ENCODE data around the gene SRMS.
A peak's percentile ranks its signal among the peaks of the same experiment; 100 is the strongest.

Gene SRMS

DNA sequence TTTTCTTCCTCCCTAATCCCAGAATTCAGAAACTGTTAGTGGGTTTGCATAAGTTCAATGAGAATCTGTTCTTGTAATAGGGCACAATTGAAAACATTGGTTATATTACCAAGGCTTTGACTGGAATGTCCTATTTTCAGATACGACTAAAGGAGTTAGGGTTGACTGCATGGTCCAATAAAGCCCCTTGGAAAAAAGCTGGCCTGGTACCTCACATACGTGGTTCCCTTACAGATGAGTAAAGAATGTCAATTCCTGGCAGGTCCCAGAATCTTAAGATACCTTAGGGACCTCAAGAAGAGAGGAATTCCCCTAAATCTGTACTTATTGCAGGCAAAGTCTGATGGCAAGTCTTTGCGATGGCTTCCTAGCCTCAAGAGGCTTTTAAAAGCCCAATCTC is 22.4 kb downstream of the SRMS start:
- H3K79me2 ChIP-seq (ENCODE audit: control insufficient read depth, insufficient read depth, low read length, unreplicated experiment): peaks cover 17% of the 10 kb centered on the region
- H3K27ac ChIP-seq (ENCODE audit: low read depth, low read length): no peak overlapping the region
- H3K4me3 ChIP-seq (ENCODE audit: low read depth, low read length): no peak overlapping the region
- H3K27me3 ChIP-seq (ENCODE audit: insufficient read depth, low read length): no peaks in the 10 kb centered on the region
- peaks cover 4% of the 10 kb centered on the region for H3K4me1 ChIP-seq (ENCODE audit: control insufficient read depth, insufficient read depth, low read length, unreplicated experiment)
- peaks cover 19% of the 10 kb centered on the region for H3K36me3 ChIP-seq (ENCODE audit: insufficient read depth, low read length)
- no peak overlapping the region for H2AFZ ChIP-seq (ENCODE audit: low read length, unreplicated experiment)

DNA sequence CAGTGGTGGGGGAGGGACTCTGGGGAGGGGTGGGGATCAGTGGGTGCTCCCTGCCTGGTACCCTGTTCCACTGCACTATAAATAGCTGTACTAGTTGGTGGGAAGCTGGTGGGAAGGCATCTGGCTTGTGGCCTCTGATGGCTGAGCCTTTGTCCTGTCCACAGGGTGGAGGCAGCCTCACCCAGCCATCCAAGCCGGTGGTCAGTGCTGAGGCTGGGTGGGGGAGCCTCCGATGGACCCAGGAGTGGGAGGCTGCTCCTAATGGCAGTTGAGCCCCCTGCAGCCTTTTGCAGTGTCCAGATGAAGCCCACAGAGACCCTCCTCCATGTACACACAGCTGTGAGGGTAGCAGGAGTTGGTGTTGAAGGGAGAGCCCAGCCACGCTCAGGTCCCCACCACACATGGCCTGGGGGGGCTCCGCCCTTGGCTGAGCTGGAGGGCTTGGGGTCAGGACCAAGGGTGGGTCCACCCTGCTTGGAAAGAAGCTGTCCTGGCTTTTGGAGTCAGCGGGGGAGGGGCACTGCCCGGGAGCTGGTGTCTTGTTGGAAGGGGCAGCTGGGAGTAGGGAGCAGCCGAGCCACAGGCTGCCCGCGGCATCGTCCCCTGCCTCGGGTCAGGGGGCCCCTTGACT is 24.5 kb downstream of the SRMS start:
- Histone ChIP-seq H3K4me3 (ENCODE audit: low read depth, low read length) (no peak overlapping the region; the same call in 1 of the 2 replicates), H3K27ac (ENCODE audit: low read depth, low read length) (no peak overlapping the region), H3K4me1 (ENCODE audit: control insufficient read depth, insufficient read depth, low read length, unreplicated experiment) (peaks cover 4% of the 10 kb centered on the region), H3K27me3 (ENCODE audit: insufficient read depth, low read length) (no peaks in the 10 kb centered on the region), H3K79me2 (ENCODE audit: control insufficient read depth, insufficient read depth, low read length, unreplicated experiment) (peaks cover 17% of the 10 kb centered on the region), H3K36me3 (ENCODE audit: insufficient read depth, low read length) (peaks cover 19% of the 10 kb centered on the region), H2AFZ (ENCODE audit: low read length, unreplicated experiment) (no peak overlapping the region)

DNA sequence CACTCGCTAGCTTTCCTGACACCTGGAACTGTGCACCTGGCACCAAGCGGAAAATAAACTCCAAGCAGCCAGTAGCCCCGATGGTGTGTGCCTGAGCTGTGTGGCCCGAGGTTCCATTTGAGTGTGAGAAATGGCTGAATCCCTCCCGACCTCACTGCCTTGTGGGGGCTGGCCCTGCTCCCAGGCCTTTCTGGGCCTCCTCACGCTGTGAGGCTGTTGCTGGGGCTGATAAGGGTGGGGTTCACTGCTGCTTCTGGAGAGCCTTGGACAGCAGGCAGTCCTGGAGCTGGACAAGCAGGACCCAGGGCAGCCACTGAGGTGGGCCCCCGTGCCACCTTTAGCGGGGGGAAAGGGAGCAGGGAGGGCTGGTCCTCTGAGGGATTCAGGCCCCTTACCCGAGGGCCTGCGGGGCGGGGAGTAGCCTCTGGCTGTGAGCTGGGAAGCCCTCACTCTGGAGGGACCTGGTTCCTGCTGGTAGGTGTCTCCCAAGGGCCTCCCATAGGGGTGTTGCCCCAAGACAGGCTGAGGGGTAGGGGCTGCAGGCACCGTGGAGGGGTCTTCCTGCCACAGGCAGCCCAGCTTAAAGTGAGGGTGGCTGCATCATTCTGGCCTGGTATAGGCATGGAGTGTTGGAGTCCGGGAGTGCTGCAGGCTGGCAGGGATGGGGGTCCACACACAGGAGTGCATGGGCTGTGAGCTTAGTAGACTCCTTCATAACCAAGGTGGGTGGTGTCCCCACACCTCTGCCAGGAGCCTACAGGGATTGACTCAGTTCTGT is 25.3 kb downstream of the SRMS start:
- H3K4me1 ChIP-seq (ENCODE audit: control insufficient read depth, insufficient read depth, low read length, unreplicated experiment): peaks cover 4% of the 10 kb centered on the region
- H3K4me3 ChIP-seq (ENCODE audit: low read depth, low read length): peak overlapping the region; percentile 98
- H3K27ac ChIP-seq (ENCODE audit: low read depth, low read length): no peak overlapping the region
- H3K27me3 ChIP-seq (ENCODE audit: insufficient read depth, low read length): no peaks in the 10 kb centered on the region
- H3K36me3 ChIP-seq (ENCODE audit: insufficient read depth, low read length): peaks cover 19% of the 10 kb centered on the region
- H3K79me2 ChIP-seq (ENCODE audit: control insufficient read depth, insufficient read depth, low read length, unreplicated experiment): peaks cover 17% of the 10 kb centered on the region
- H2AFZ ChIP-seq (ENCODE audit: low read length, unreplicated experiment): no peak overlapping the region

DNA sequence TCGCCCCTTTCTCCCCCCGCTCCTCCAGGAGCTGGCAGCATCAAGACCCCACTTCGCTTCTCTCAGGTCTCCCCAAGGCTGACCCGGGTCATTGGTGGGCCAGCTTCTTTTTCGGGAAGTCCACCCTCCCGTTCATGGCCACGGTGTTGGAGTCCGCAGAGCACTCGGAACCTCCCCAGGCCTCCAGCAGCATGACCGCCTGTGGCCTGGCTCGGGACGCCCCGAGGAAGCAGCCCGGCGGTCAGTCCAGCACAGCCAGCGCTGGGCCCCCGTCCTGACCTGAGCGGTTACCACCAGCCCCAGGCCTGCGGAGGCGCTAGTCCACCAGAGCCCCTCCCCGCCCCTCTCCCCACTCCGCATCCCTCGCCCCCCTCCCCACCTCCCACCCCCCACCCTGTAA is 25.9 kb downstream of the SRMS start:
- peaks cover 4% of the 10 kb centered on the region for H3K4me1 ChIP-seq (ENCODE audit: control insufficient read depth, insufficient read depth, low read length, unreplicated experiment)
- no peak overlapping the region for H2AFZ ChIP-seq (ENCODE audit: low read length, unreplicated experiment)
- H3K4me3 ChIP-seq (ENCODE audit: low read depth, low read length): peak overlapping the region; percentile 98
- no peaks in the 10 kb centered on the region for H3K27me3 ChIP-seq (ENCODE audit: insufficient read depth, low read length)
- peaks cover 17% of the 10 kb centered on the region for H3K79me2 ChIP-seq (ENCODE audit: control insufficient read depth, insufficient read depth, low read length, unreplicated experiment)
- H3K36me3 ChIP-seq (ENCODE audit: insufficient read depth, low read length): peaks cover 19% of the 10 kb centered on the region
- H3K27ac ChIP-seq (ENCODE audit: low read depth, low read length): no peak overlapping the region

DNA sequence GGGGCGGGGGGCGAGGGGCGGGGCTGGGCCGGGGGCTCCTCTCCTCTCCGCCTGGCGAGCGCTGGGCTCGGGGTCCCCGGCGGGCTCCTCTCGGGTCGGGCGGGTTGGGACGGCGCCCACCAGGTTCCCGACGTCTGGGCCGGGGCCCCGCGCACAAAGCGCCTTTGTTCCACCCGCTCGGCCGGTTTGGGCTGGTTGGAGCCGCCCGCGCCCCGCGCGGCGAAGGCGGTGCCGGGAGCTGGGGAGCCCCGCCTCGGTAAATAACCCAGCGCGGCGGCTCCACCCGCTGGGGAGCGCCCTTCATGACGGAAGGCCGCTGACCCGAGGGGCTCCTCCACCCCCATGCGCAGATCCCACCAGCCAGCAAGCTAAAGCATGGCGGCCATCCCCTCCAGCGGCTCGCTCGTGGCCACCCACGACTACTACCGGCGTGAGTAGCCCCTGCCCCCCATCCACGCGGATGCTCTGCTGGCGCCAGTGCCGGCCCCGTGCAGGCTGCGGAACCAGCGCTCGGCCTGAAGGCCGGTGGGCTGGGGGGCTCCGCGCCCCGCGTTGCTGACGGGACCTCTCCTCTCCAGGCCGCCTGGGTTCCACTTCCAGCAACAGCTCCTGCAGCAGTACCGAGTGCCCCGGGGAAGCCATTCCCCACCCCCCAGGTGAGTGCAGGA is 26.5 kb downstream of the SRMS start:
- H2AFZ ChIP-seq (ENCODE audit: low read length, unreplicated experiment): no peak overlapping the region
- no peaks in the 10 kb centered on the region for H3K27me3 ChIP-seq (ENCODE audit: insufficient read depth, low read length)
- H3K79me2 ChIP-seq (ENCODE audit: control insufficient read depth, insufficient read depth, low read length, unreplicated experiment): peaks cover 17% of the 10 kb centered on the region
- H3K4me3 ChIP-seq (ENCODE audit: low read depth, low read length): peak overlapping the region; percentile 98
- H3K27ac ChIP-seq (ENCODE audit: low read depth, low read length): peak overlapping the region; percentile 83
- H3K4me1 ChIP-seq (ENCODE audit: control insufficient read depth, insufficient read depth, low read length, unreplicated experiment): peaks cover 4% of the 10 kb centered on the region
- peaks cover 19% of the 10 kb centered on the region for H3K36me3 ChIP-seq (ENCODE audit: insufficient read depth, low read length)

DNA sequence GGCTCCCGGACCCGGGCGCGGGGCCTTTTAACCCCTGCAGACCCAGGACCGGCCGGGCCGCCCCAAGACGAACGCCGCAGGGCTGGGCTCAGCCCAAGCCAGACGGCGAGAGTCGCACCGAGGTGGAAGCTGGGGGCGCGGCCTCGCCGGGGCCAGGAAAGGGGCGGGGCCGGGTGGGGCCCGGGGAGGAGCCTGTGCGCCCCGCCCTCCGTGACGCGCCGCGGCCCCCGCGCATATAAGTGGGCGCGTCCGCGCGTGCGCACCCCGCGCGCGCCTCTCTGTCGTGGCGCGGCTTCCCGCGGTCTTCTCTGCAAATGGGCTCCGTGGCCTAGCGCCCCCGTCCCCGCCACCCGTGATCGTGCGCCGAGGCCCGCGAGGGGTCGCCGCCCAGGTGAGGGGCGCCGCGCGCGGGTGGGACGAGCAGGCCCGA is 27.0 kb downstream of the SRMS start, which contains the start of gene PPDPF:
TSS of gene PPDPF (plus strand) at position 262 of the 430 bp plus-strand sequence. CDS start 544 bp downstream, outside the sequence.
- H3K36me3 ChIP-seq (ENCODE audit: insufficient read depth, low read length): peaks cover 19% of the 10 kb centered on the region
- H3K27me3 ChIP-seq (ENCODE audit: insufficient read depth, low read length): no peaks in the 10 kb centered on the region
- peak within 1 kb of the TSS; percentile 83 for H3K27ac ChIP-seq (ENCODE audit: low read depth, low read length)
- peak within 1 kb of the TSS; percentile 98 for H3K4me3 ChIP-seq (ENCODE audit: low read depth, low read length)
- H3K4me1 ChIP-seq (ENCODE audit: control insufficient read depth, insufficient read depth, low read length, unreplicated experiment): peaks cover 4% of the 10 kb centered on the region
- H3K79me2 ChIP-seq (ENCODE audit: control insufficient read depth, insufficient read depth, low read length, unreplicated experiment): peaks cover 17% of the 10 kb centered on the region
- H2AFZ ChIP-seq (ENCODE audit: low read length, unreplicated experiment): peak within 1 kb of the TSS; percentile 99

DNA sequence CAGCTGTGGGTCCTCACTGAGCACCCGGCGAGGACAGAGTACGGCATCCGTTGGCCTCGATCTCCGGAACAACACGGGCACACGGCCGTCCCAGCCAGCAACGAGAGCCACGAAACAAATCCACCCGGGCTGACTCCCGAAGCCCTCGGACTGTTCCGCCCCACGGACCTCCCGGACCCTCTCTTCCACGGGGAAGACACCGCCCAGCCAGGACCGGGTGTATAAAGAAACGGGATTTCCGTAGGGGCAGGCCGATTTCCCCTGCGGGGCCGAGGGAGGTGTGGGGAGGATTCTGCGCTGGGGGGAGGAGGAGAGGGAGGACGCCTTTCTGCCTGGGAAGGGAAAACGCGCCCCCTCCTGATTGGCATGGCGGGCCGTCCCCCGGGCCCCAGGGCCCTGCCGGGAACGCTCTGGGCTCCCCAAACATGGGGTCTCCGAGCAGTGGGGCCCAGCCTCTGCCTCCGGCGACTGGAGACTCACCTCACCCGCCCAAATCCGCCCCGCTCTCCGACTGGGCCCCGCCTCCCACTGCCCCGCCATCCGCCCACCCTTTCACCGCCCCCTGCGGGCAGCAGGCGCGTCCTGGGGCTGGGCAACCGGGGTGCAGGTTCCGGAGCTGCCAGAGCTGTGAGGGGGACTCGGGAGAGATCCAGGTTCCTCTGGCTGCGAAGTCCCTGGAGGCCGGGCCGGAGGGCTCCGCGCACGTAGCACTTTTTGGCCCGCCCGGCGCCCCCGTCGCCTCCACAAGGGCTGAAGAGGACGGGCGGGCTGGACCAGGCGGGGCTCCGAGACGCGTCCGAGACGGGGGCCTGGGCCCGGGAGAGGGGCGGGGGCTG is 27.7 kb downstream of the SRMS start:
- H2AFZ ChIP-seq (ENCODE audit: low read length, unreplicated experiment): peak overlapping the region; percentile 99
- peaks cover 19% of the 10 kb centered on the region for H3K36me3 ChIP-seq (ENCODE audit: insufficient read depth, low read length)
- H3K27ac ChIP-seq (ENCODE audit: low read depth, low read length): peak overlapping the region; percentile 83
- peaks cover 17% of the 10 kb centered on the region for H3K79me2 ChIP-seq (ENCODE audit: control insufficient read depth, insufficient read depth, low read length, unreplicated experiment)
- peak overlapping the region; percentile 98 for H3K4me3 ChIP-seq (ENCODE audit: low read depth, low read length)
- no peaks in the 10 kb centered on the region for H3K27me3 ChIP-seq (ENCODE audit: insufficient read depth, low read length)
- peaks cover 4% of the 10 kb centered on the region for H3K4me1 ChIP-seq (ENCODE audit: control insufficient read depth, insufficient read depth, low read length, unreplicated experiment)

DNA sequence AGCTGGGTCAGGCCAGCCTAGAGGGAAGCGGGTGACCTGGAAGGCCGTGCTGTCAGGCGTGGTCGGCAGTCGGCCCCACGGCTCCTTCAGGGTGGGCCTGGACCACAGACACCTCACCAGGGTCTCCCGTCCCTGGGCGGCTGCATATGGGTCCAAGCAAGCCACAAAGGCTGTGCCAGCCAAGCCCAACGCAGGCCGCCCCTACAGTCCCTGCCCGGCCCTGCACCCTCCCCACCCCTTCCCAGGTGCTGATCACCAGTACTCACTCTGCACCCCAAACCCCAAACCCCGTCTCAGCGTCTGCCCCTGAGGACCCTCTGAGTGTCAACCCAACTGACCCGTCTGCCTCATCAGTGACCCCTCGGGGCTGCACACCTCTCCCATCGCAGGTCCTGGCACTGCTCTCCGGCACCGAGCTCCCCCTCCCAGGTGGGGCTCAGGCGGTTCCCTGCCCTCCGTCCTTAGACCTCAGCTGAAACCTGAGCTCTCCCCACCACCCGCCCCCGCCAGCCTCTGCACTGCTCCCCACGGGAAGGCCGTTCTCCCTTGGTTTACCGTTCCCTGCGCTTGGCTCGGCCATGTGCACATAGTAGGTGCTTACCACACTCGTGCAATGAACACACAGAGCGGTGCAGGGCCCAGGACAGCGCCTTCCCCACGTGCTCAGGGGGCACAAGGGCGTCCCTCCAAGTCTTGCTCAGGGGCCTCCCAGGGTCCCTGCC is 28.4 kb downstream of the SRMS start:
- Histone ChIP-seq H3K4me3 (ENCODE audit: low read depth, low read length) (peak overlapping the region; percentile 98), H3K27me3 (ENCODE audit: insufficient read depth, low read length) (no peaks in the 10 kb centered on the region), H3K36me3 (ENCODE audit: insufficient read depth, low read length) (peaks cover 19% of the 10 kb centered on the region), H3K27ac (ENCODE audit: low read depth, low read length) (no peak overlapping the region), H2AFZ (ENCODE audit: low read length, unreplicated experiment) (no peak overlapping the region), H3K79me2 (ENCODE audit: control insufficient read depth, insufficient read depth, low read length, unreplicated experiment) (peaks cover 17% of the 10 kb centered on the region), H3K4me1 (ENCODE audit: control insufficient read depth, insufficient read depth, low read length, unreplicated experiment) (peaks cover 4% of the 10 kb centered on the region)

DNA sequence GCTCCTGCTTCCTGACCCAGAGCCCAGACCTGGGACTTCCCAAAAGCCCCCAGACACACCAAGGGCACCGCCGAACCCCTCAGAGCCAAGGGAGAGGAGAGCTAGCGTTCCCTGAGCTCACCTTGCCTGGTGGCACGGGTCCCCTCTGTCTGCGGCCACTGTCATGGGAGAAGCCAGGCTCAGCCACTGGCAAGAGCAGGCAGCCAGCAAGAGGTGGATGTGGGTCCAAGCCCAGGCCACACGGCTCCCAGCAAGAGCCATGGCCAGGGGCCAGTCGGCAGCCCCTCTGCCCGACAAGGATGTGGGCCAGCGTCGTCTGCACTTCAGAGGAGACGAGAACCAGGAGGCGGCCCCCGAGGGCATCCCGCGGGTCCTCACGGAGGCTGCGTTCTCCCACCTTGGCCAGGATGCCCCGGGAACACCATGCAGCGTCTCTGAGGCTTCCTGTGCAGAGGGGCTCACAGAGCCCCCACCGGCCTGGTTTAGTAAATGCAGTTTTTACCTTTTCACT is 29.1 kb downstream of the SRMS start:
- peaks cover 13% of the 10 kb centered on the region for H3K36me3 ChIP-seq (ENCODE audit: insufficient read depth, low read length)
- H3K27ac ChIP-seq (ENCODE audit: low read depth, low read length): no peak overlapping the region
- H3K27me3 ChIP-seq (ENCODE audit: insufficient read depth, low read length): peaks cover 3% of the 10 kb centered on the region; the same call in 1 of the 2 replicates

More for the DNA sequence above, 29.1 kb downstream of the SRMS start:
- H3K4me3 ChIP-seq (ENCODE audit: low read depth, low read length): no peak overlapping the region
- H3K4me1 ChIP-seq (ENCODE audit: control insufficient read depth, insufficient read depth, low read length, unreplicated experiment): peaks cover 4% of the 10 kb centered on the region
- no peak overlapping the region for H2AFZ ChIP-seq (ENCODE audit: low read length, unreplicated experiment)
- peaks cover 17% of the 10 kb centered on the region for H3K79me2 ChIP-seq (ENCODE audit: control insufficient read depth, insufficient read depth, low read length, unreplicated experiment)
